AG08395 (cell line): ENCODE data around the gene DDO.
"Not testable (repeated sequence)": the region's sequence is repeated elsewhere in the genome, so short reads cannot be mapped to it uniquely, and the experiment has no call there.

Experiments used
- DNase-seq: peaks from one replicate; pipeline ENCODE4 v3.0.0; 2012; ENCODE audit warnings: mixed read lengths, low spot score

DDO gene

GRCh38 chr6:110366975-110367374, 48.4 kb downstream of the DDO start:
- no peak for DNase-seq

- DNase-seq = no peak
Observed at GRCh38 chr6:110366256-110366655, 49.1 kb downstream of the DDO start.

GRCh38 chr6:110364364-110365105, 50.8 kb downstream of the DDO start:
- DNase-seq = no peak

- no peak for DNase-seq
Observed at GRCh38 chr6:110363748-110364147, 51.6 kb downstream of the DDO start.

- no peak for DNase-seq
Observed at GRCh38 chr6:110360676-110361075, 54.7 kb downstream of the DDO start.

GRCh38 chr6:110359556-110359955, 55.8 kb downstream of the DDO start:
- DNase-seq = no peak

- DNase-seq = no peak
Observed at GRCh38 chr6:110358553-110359160, 56.7 kb downstream of the DDO start.

GRCh38 chr6:110357664-110358552, 57.5 kb downstream of the DDO start, which contains the start of gene METTL24:
METTL24 (minus strand) TSS chr6:110358349; CDS start chr6:110358272, 77 bp downstream.
- DNase-seq = no peak

GRCh38 chr6:110357298-110357663, 58.1 kb downstream of the DDO start:
- no peak for DNase-seq

- DNase-seq = no peak
Observed at GRCh38 chr6:110356778-110357177, 58.6 kb downstream of the DDO start.

GRCh38 chr6:110355727-110356126, 59.6 kb downstream of the DDO start:
- DNase-seq = no peak

GRCh38 chr6:110355022-110355421, 60.4 kb downstream of the DDO start:
- no peak for DNase-seq

GRCh38 chr6:110354153-110354552, 61.2 kb downstream of the DDO start:
- DNase-seq = no peak

GRCh38 chr6:110353457-110354001, 61.8 kb downstream of the DDO start:
- DNase-seq = no peak

- no peak for DNase-seq
Observed at GRCh38 chr6:110352563-110353262, 62.7 kb downstream of the DDO start.

- no peak for DNase-seq
Observed at GRCh38 chr6:110351986-110352385, 63.4 kb downstream of the DDO start.

- no peak for DNase-seq
Observed at GRCh38 chr6:110351546-110351945, 63.8 kb downstream of the DDO start.

GRCh38 chr6:110350593-110350992, 64.8 kb downstream of the DDO start:
- DNase-seq = not testable (repeated sequence)

GRCh38 chr6:110348961-110349690, 66.2 kb downstream of the DDO start:
- DNase-seq = no peak

GRCh38 chr6:110345025-110345424, 70.3 kb downstream of the DDO start:
- no peak for DNase-seq

- no peak for DNase-seq
Observed at GRCh38 chr6:110342759-110343158, 72.6 kb downstream of the DDO start.
